ACC112 (cell line): ENCODE measurements around the gene SH3RF1.

ENCODE experiments used
- H2AFZ ChIP-seq: fragments of 200-600 bp; sonication (generic); one replicate; pipeline ENCODE4 v1.6.0; 2017; ENCODE audit warnings: antibody characterized with exemption, low read length; ENCODE audit not compliant: unreplicated experiment
- H3K27ac ChIP-seq: fragments of 200-600 bp; sonication (generic); 2 replicates; pipeline ENCODE4 v1.5.1; 2014; ENCODE audit warnings: low read depth, mild to moderate bottlenecking, antibody characterized with exemption, low read length, moderate library complexity
- H3K27me3 ChIP-seq: fragments of 200-600 bp; sonication (generic); 2 replicates; pipeline ENCODE4 v1.6.1; 2014; ENCODE audit warnings: mild to moderate bottlenecking, antibody characterized with exemption, low read length, moderate library complexity, mixed read lengths; ENCODE audit not compliant: insufficient read depth
- H3K36me3 ChIP-seq: fragments of 200-600 bp; sonication (generic); 2 replicates; pipeline ENCODE4 v1.6.1; 2016; ENCODE audit warnings: mild to moderate bottlenecking, antibody characterized with exemption, low read length, moderate library complexity, mixed read lengths; ENCODE audit not compliant: insufficient read depth
- H3K4me1 ChIP-seq: fragments of 200-600 bp; sonication (generic); one replicate; pipeline ENCODE4 v1.6.1; 2016; ENCODE audit warnings: low read length, mixed read lengths; ENCODE audit not compliant: insufficient read depth, unreplicated experiment, control insufficient read depth
- H3K4me3 ChIP-seq: fragments of 200-600 bp; sonication (generic); 2 replicates; pipeline ENCODE4 v1.5.1; 2014; ENCODE audit warnings: mild to moderate bottlenecking, low read depth, low read length
- H3K79me2 ChIP-seq: fragments of 200-600 bp; sonication (generic); one replicate; pipeline ENCODE4 v1.6.0; 2016; ENCODE audit warnings: low read length; ENCODE audit not compliant: control insufficient read depth, unreplicated experiment, insufficient read depth

SH3RF1 gene

GRCh38 chr4:169260217-169260866, 10.4 kb downstream of the SH3RF1 start:
- no peak overlapping the region; the same call in 1 of the 2 replicates for H3K27ac ChIP-seq
- peaks cover 25% of the 10 kb centered on the region for H3K36me3 ChIP-seq
- H3K79me2 ChIP-seq: peaks cover 98% of the 10 kb centered on the region
- H3K4me1 ChIP-seq: peaks cover 70% of the 10 kb centered on the region
- no peaks in the 10 kb centered on the region for H3K27me3 ChIP-seq
- no peak overlapping the region for H2AFZ ChIP-seq
- no peak overlapping the region for H3K4me3 ChIP-seq

DNA sequence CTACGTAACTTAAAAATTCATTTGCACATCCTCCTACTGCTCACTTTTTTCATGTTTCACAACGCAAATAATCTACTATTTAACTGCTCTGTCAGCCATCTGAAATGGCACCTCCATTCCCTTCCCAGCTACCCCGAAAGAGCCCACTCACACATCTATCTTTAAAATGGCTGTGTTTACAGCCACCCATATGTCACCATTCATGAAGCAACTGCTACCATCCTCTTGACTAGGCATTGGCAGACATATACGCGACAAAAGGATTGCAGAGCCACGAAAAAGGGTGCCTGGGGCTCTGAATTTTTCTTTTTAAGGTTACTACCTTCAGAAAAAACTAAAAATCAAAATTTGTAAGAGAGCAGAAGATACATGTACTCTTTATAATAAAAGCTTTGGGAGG, 11.5 kb downstream of the SH3RF1 start:
- Histone ChIP-seq H3K27me3 (no peaks in the 10 kb centered on the region), H2AFZ (no peak overlapping the region), H3K36me3 (peaks cover 16% of the 10 kb centered on the region), H3K27ac (no peak overlapping the region), H3K79me2 (peaks cover 95% of the 10 kb centered on the region), H3K4me3 (no peak overlapping the region), H3K4me1 (peaks cover 74% of the 10 kb centered on the region)

- peaks cover 5% of the 10 kb centered on the region for H3K36me3 ChIP-seq
- peaks cover 93% of the 10 kb centered on the region for H3K79me2 ChIP-seq
- H3K27ac ChIP-seq: peak overlapping the region; percentile 99
Measured at GRCh38 chr4:169258141-169258540, 12.6 kb downstream of the SH3RF1 start.

GRCh38 chr4:169256856-169257761, 13.6 kb downstream of the SH3RF1 start:
- no peak overlapping the region for H2AFZ ChIP-seq
- no peaks in the 10 kb centered on the region for H3K27me3 ChIP-seq
- H3K4me3 ChIP-seq: no peak overlapping the region
- no peaks in the 10 kb centered on the region for H3K36me3 ChIP-seq
- peak overlapping the region; percentile 99 for H3K27ac ChIP-seq
- peaks cover 93% of the 10 kb centered on the region for H3K79me2 ChIP-seq
- peaks cover 91% of the 10 kb centered on the region for H3K4me1 ChIP-seq

More at GRCh38 chr4:169258141-169258540, 12.6 kb downstream of the SH3RF1 start:
- Histone ChIP-seq H3K27me3 (no peaks in the 10 kb centered on the region), H2AFZ (no peak overlapping the region), H3K4me1 (peaks cover 81% of the 10 kb centered on the region), H3K4me3 (no peak overlapping the region)

DNA sequence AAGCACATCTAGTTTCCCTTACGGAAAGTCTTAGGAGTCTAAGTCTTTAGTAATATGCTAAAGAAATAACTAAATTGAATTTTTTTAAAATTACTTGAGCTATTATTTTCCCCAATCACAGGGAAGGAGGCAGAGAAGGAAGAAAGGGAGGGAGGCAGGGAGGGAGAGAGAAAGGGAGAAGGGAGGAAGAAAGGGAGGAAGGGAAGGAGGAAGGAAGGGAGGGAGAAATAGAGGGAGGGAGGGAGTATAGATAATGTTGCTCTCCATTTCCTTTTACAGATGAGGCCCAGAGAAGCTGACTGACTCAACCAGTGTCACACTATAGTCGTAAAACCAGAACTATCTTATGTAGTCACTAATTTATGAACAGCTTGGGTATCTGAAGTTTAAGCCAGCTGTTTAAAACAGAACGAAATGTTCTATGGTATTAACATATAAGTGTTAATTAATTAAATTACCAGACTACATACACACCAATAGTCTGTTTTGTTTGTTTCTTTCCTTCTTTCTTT, 14.6 kb downstream of the SH3RF1 start:
- Histone ChIP-seq H3K27ac (peak overlapping the region; percentile 99), H2AFZ (no peak overlapping the region), H3K4me3 (no peak overlapping the region), H3K4me1 (peaks cover 96% of the 10 kb centered on the region), H3K79me2 (peaks cover 94% of the 10 kb centered on the region), H3K27me3 (no peaks in the 10 kb centered on the region), H3K36me3 (no peaks in the 10 kb centered on the region)

- peak overlapping the region; percentile 69 for H3K4me3 ChIP-seq
- H3K27me3 ChIP-seq: no peaks in the 10 kb centered on the region
- H3K27ac ChIP-seq: peak overlapping the region; percentile 99
- H3K4me1 ChIP-seq: peaks cover 96% of the 10 kb centered on the region
- no peaks in the 10 kb centered on the region for H3K36me3 ChIP-seq
- H3K79me2 ChIP-seq: peaks cover 94% of the 10 kb centered on the region
- H2AFZ ChIP-seq: no peak overlapping the region
Measured at GRCh38 chr4:169254546-169254983, 16.2 kb downstream of the SH3RF1 start.

- no peaks in the 10 kb centered on the region for H3K36me3 ChIP-seq
- peak overlapping the region; percentile 69 for H3K4me3 ChIP-seq
- no peak overlapping the region for H2AFZ ChIP-seq
- H3K79me2 ChIP-seq: peaks cover 93% of the 10 kb centered on the region
- peak overlapping the region; percentile 99 for H3K27ac ChIP-seq
- no peaks in the 10 kb centered on the region for H3K27me3 ChIP-seq
- H3K4me1 ChIP-seq: peaks cover 96% of the 10 kb centered on the region
Measured at GRCh38 chr4:169253904-169254303, 16.9 kb downstream of the SH3RF1 start.

GRCh38 chr4:169253113-169253671, 17.6 kb downstream of the SH3RF1 start:
- peak overlapping the region; percentile 69; the same call in 1 of the 2 replicates for H3K4me3 ChIP-seq
- no peaks in the 10 kb centered on the region for H3K27me3 ChIP-seq
- peaks cover 94% of the 10 kb centered on the region for H3K79me2 ChIP-seq
- H3K4me1 ChIP-seq: peaks cover 91% of the 10 kb centered on the region
- no peak overlapping the region for H2AFZ ChIP-seq
- H3K36me3 ChIP-seq: no peaks in the 10 kb centered on the region
- peak overlapping the region; percentile 99 for H3K27ac ChIP-seq

GRCh38 chr4:169252339-169253112, 18.2 kb downstream of the SH3RF1 start:
- Histone ChIP-seq H3K4me3 (peak overlapping the region; percentile 13; the same call in 1 of the 2 replicates), H3K27me3 (no peaks in the 10 kb centered on the region), H3K79me2 (peaks cover 94% of the 10 kb centered on the region), H2AFZ (no peak overlapping the region), H3K27ac (peak overlapping the region; percentile 99), H3K36me3 (no peaks in the 10 kb centered on the region), H3K4me1 (peaks cover 84% of the 10 kb centered on the region)
